Suprapubic skin (tissue), 4 donors: ENCODE results near the gene ARID1B.

Source experiments
- EP300 ChIP-seq: sonication (generic); formaldehyde crosslinking; IDR thresholded peaks from one replicate; pipeline ENCODE4 v1.6.1; 2017; ENCODE audit warnings: antibody characterized with exemption
- POLR2A ChIP-seq, 2 donors: fragments of 450-650 bp; IDR thresholded peaks; one replicate each; pipeline ENCODE4 v1.6.1; 2017; ENCODE audit warnings: antibody characterized with exemption in 2 of 2, mild to moderate bottlenecking in 2 of 2, moderate library complexity in 2 of 2
- POLR2AphosphoS5 ChIP-seq, 3 donors: sonication (generic); formaldehyde crosslinking; IDR thresholded peaks; one replicate each; pipeline ENCODE4 v1.6.1; 2017; ENCODE audit warnings: antibody characterized with exemption in 3 of 3

DNA sequence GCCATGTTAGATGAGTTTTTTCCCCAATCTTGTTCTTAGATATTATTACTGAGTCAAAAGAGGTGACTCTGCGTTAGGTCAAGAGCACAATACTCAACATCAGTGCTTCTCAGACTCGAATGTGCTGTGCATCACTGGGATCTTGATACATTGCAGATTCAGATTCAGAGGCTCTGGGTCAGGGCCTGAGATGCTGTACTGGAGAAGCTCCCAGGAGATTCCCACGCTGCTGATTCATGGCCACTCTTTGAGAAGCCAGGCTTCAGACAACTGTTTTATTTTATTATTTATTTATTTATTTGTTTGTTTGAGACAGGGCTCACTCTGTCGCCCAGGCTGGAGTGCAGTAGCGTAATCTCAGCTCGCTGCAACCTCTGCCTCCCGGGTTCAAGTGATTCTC, 41.4 kb upstream of the ARID1B start:
- no peak for TF ChIP-seq POLR2A (IDR thresholded peaks at IDR 0.05)
- no peak for TF ChIP-seq POLR2AphosphoS5 (IDR thresholded peaks at IDR 0.05)
- no peak for TF ChIP-seq EP300
